OCI-LY7 (cell line): ENCODE measurements around the gene HAUS2.

Experiments
- EZH2phosphoT487 ChIP-seq: fragments of 200-600 bp; sonication (generic); IDR thresholded peaks from 2 replicates; pipeline ENCODE4 v1.6.1; 2018; ENCODE audit warnings: low read depth, borderline replicate concordance, mild to moderate bottlenecking, mixed run types, antibody characterized with exemption, low read length, moderate library complexity, mixed read lengths
- TF ChIP-seq, protein P1 (sequence below): fragments of 200-600 bp; sonication (generic); conservative IDR thresholded peaks from 2 replicates; pipeline ENCODE4 v1.5.1; 2014; ENCODE audit warnings: mild to moderate bottlenecking, antibody characterized with exemption, low read length, moderate library complexity, mixed read lengths

DNA sequence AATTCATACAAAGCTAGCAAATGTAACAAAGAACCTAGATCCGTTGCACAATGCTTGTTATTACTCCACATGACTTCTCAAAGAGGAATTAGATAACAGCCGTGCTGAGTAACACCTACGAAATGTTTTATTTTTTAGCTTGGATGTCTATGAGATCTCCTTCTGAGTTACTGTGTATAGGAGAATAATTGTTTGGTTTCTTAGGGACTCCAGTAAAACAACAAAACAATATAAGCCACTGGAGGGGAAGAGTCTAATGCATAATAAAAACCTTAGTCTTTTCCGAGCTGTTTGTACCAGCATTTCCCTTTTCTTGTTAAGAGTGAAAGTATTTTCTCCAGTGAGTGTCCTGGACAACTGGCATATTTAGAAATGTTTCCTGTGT lies 37.6 kb upstream of the HAUS2 start:
- TF ChIP-seq, protein P1, sequence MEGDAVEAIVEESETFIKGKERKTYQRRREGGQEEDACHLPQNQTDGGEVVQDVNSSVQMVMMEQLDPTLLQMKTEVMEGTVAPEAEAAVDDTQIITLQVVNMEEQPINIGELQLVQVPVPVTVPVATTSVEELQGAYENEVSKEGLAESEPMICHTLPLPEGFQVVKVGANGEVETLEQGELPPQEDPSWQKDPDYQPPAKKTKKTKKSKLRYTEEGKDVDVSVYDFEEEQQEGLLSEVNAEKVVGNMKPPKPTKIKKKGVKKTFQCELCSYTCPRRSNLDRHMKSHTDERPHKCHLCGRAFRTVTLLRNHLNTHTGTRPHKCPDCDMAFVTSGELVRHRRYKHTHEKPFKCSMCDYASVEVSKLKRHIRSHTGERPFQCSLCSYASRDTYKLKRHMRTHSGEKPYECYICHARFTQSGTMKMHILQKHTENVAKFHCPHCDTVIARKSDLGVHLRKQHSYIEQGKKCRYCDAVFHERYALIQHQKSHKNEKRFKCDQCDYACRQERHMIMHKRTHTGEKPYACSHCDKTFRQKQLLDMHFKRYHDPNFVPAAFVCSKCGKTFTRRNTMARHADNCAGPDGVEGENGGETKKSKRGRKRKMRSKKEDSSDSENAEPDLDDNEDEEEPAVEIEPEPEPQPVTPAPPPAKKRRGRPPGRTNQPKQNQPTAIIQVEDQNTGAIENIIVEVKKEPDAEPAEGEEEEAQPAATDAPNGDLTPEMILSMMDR = no peak
- no peak for TF ChIP-seq EZH2phosphoT487
